Measurements from ENCODE around the gene FAM241B.

The FAM241B gene

DNA sequence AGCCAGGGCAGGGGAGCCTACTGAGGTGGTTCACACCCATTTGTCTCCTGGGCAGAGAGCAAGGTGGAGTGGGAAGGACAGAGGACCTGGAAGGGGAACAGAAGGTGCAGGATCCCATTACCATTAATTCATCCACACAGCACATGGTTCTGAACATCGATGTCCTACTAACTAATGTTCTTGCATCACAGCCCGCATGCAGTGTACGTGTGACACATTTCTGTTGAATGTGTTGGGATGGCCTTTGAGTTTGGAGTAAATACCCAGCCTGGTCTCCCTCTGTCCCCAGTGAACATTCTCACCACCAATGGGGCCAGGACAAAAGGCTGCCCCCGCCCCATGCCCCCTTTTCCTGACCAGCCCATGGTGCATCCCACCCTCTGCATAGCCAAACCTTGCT lies 46.3 kb downstream of the FAM241B start:
- 56% methylated on average over 3 of the region's 4 CpGs for WGBS (ENCODE audit: insufficient coverage)
- Histone ChIP-seq H3K9me3 (ENCODE audit: control extremely low read depth in 1 of 5, control insufficient read depth in 4 of 5, insufficient read depth in 2 of 5, low read depth in 1 of 5, low read length in 4 of 5) (no peaks in the 10 kb centered on the region), H3K27ac (ENCODE audit: insufficient read depth in 1 of 2, low read depth in 1 of 2, low read length in 2 of 2, poor library complexity in 1 of 2, severe bottlenecking in 2 of 2) (no peak overlapping the region), H3K36me3 (ENCODE audit: control insufficient read depth in 4 of 4, insufficient read depth in 4 of 4, low read length in 3 of 4) (no peaks in the 10 kb centered on the region), H3K4me3 (ENCODE audit: control insufficient read depth in 1 of 7, extremely low read depth in 1 of 7, insufficient read depth in 4 of 7, low read depth in 2 of 7, low read length in 6 of 7) (no peak overlapping the region), H3K27me3 (replicated peaks in 2 of 5; ENCODE audit: control insufficient read depth in 4 of 5, insufficient read depth in 5 of 5, low read length in 4 of 5) (peaks cover 0 to 33% (median 4%) of the 10 kb centered on the region in 5 experiments), H3K4me1 (ENCODE audit: control extremely low read depth in 1 of 4, control insufficient read depth in 4 of 4, insufficient read depth in 4 of 4, low read length in 3 of 4) (no peaks in the 10 kb centered on the region)
- ChIA-PET POLR2A (no interaction called here), CTCF (interaction anchor here (0.7 kb wide), 1 partner anchor 162 kb away, joined by 3 read pairs; no protein-coding TSS in a partner anchor)
- DNase-seq, result no peak

DNA sequence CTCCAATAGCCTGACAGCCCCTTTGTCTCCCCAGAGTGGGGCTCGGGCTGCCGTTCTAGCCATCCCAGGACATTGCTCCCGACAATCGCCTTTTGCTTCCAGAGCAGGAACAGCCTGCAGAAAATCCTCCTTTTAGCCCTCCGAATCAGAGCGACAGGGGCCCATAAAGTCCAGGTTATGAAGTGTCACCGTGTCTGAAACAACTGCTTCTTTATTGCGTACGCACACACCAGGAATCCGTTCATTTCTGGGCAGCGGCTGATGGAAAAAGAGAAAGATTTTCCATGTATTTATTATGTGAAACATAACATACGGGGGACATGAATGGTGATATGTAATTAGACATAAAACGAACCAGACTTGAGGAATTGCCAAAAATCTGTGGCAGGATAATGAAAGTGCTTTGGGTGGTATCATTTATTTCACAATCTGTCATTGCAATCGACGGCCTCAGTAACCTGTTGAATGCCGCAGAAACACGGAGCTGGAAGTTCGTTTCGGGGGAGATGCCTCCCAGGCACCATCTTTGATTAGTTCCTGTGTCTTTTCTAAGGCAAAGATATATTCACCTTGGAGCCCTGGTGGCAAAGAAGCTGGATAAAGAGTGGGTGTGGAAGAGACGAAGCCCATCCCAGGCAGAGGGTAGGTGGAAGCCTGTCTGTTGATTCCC lies 48.1 kb downstream of the FAM241B start:
- H3K4me1 ChIP-seq (ENCODE audit: control extremely low read depth in 1 of 4, control insufficient read depth in 4 of 4, insufficient read depth in 4 of 4, low read length in 3 of 4), result no peaks in the 10 kb centered on the region
- H3K36me3 ChIP-seq (ENCODE audit: control insufficient read depth in 4 of 4, insufficient read depth in 4 of 4, low read length in 3 of 4), result no peaks in the 10 kb centered on the region
- ChIA-PET POLR2A (no interaction called here), CTCF (interaction anchor here (0.6 kb wide), 1 partner anchor 129 kb away, joined by 3 read pairs; no protein-coding TSS in a partner anchor)
- H3K4me3 ChIP-seq (ENCODE audit: control insufficient read depth in 1 of 7, extremely low read depth in 1 of 7, insufficient read depth in 4 of 7, low read depth in 2 of 7, low read length in 6 of 7), result no peak overlapping the region
- WGBS (ENCODE audit: insufficient coverage), result 88% methylated on average over 19 of the region's 20 CpGs
- H3K27ac ChIP-seq (ENCODE audit: insufficient read depth in 1 of 2, low read depth in 1 of 2, low read length in 2 of 2, poor library complexity in 1 of 2, severe bottlenecking in 2 of 2), result no peak overlapping the region
- no peaks in the 10 kb centered on the region for H3K9me3 ChIP-seq (ENCODE audit: control extremely low read depth in 1 of 5, control insufficient read depth in 4 of 5, insufficient read depth in 2 of 5, low read depth in 1 of 5, low read length in 4 of 5)
- no peak for DNase-seq
- peaks cover 0 to 31% (median 3%) of the 10 kb centered on the region in 5 experiments for H3K27me3 ChIP-seq (replicated peaks in 2 of 5; ENCODE audit: control insufficient read depth in 4 of 5, insufficient read depth in 5 of 5, low read length in 4 of 5)

- WGBS (ENCODE audit: insufficient coverage), result 79% methylated on average over 9 of the region's 9 CpGs
- no peak for DNase-seq
- CTCF ChIA-PET, result interaction anchor here (1.4 to 2.6 kb wide), 2 partner anchors 12 to 37 kb away, joined by 5 to 7 read pairs; no protein-coding TSS in a partner anchor
- Histone ChIP-seq H3K4me1 (ENCODE audit: control extremely low read depth in 1 of 4, control insufficient read depth in 4 of 4, insufficient read depth in 4 of 4, low read length in 3 of 4) (no peaks in the 10 kb centered on the region), H3K36me3 (ENCODE audit: control insufficient read depth in 4 of 4, insufficient read depth in 4 of 4, low read length in 3 of 4) (no peaks in the 10 kb centered on the region), H3K27me3 (replicated peaks in 2 of 5; ENCODE audit: control insufficient read depth in 4 of 5, insufficient read depth in 5 of 5, low read length in 4 of 5) (peaks cover 0 to 31% (median 3%) of the 10 kb centered on the region in 5 experiments), H3K4me3 (ENCODE audit: control insufficient read depth in 1 of 7, extremely low read depth in 1 of 7, insufficient read depth in 4 of 7, low read depth in 2 of 7, low read length in 6 of 7) (no peak overlapping the region), H3K9me3 (ENCODE audit: control extremely low read depth in 1 of 5, control insufficient read depth in 4 of 5, insufficient read depth in 2 of 5, low read depth in 1 of 5, low read length in 4 of 5) (no peaks in the 10 kb centered on the region), H3K27ac (ENCODE audit: insufficient read depth in 1 of 2, low read depth in 1 of 2, low read length in 2 of 2, poor library complexity in 1 of 2, severe bottlenecking in 2 of 2) (no peak overlapping the region)
- POLR2A ChIA-PET, result no interaction called here
Measured at GRCh38 chr10:69679736-69680135, 49.7 kb downstream of the FAM241B start.

GRCh38 chr10:69680610-69681009 lies 50.6 kb downstream of the FAM241B start:
- POLR2A ChIA-PET, result no interaction called here
- DNase-seq, result no peak
- 41% methylated on average over 3 of the region's 4 CpGs for WGBS (ENCODE audit: insufficient coverage)
- Histone ChIP-seq H3K4me3 (ENCODE audit: control insufficient read depth in 1 of 7, extremely low read depth in 1 of 7, insufficient read depth in 4 of 7, low read depth in 2 of 7, low read length in 6 of 7) (no peak overlapping the region), H3K27me3 (replicated peaks in 2 of 5; ENCODE audit: control insufficient read depth in 4 of 5, insufficient read depth in 5 of 5, low read length in 4 of 5) (peaks cover 0 to 28% (median 3%) of the 10 kb centered on the region in 5 experiments), H3K36me3 (ENCODE audit: control insufficient read depth in 4 of 4, insufficient read depth in 4 of 4, low read length in 3 of 4) (no peaks in the 10 kb centered on the region), H3K27ac (ENCODE audit: insufficient read depth in 1 of 2, low read depth in 1 of 2, low read length in 2 of 2, poor library complexity in 1 of 2, severe bottlenecking in 2 of 2) (no peak overlapping the region), H3K9me3 (ENCODE audit: control extremely low read depth in 1 of 5, control insufficient read depth in 4 of 5, insufficient read depth in 2 of 5, low read depth in 1 of 5, low read length in 4 of 5) (no peaks in the 10 kb centered on the region), H3K4me1 (ENCODE audit: control extremely low read depth in 1 of 4, control insufficient read depth in 4 of 4, insufficient read depth in 4 of 4, low read length in 3 of 4) (no peaks in the 10 kb centered on the region)
- CTCF ChIA-PET, result interaction anchor here (2.6 kb wide), 1 partner anchor 13 kb away, joined by 7 read pairs; no protein-coding TSS in a partner anchor

DNA sequence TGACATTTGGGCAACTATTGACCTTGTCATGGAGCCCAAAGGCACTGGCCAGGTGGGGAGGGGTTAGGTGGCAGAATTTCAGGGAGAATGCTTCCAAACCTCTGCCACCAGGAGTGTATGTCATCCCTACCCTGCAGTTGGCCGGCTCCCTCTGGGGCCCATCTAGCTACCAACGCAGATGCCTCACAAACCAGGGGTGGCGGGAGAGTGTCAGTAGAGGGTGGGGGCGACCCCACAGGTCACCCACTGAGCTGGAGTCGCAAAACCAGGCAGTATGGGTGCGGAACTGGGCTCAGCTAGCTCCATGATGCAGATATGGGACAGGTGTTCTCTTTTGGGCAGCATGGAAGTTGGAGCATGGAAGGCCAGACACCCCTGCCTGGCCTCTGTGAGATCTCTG lies 51.4 kb downstream of the FAM241B start:
- POLR2A ChIA-PET, result interaction anchor here (0.6 kb wide), 1 partner anchor 130 kb away, joined by 3 read pairs; no protein-coding TSS in a partner anchor
- DNase-seq, result no peak
- no peaks in the 10 kb centered on the region for H3K36me3 ChIP-seq (ENCODE audit: control insufficient read depth in 4 of 4, insufficient read depth in 4 of 4, low read length in 3 of 4)
- CTCF ChIA-PET, result interaction anchor here (0.9 to 2.6 kb wide), 4 partner anchors 14 to 1221 kb away, joined by 3 to 7 read pairs (median 4); no protein-coding TSS in a partner anchor
- no peak overlapping the region for H3K4me3 ChIP-seq (ENCODE audit: control insufficient read depth in 1 of 7, extremely low read depth in 1 of 7, insufficient read depth in 4 of 7, low read depth in 2 of 7, low read length in 6 of 7)
- WGBS (ENCODE audit: insufficient coverage), result 97% methylated on average over 4 of the region's 6 CpGs
- no peak overlapping the region for H3K27ac ChIP-seq (ENCODE audit: insufficient read depth in 1 of 2, low read depth in 1 of 2, low read length in 2 of 2, poor library complexity in 1 of 2, severe bottlenecking in 2 of 2)
- no peaks in the 10 kb centered on the region for H3K9me3 ChIP-seq (ENCODE audit: control extremely low read depth in 1 of 5, control insufficient read depth in 4 of 5, insufficient read depth in 2 of 5, low read depth in 1 of 5, low read length in 4 of 5)
- peaks cover 0 to 30% (median 3%) of the 10 kb centered on the region in 5 experiments for H3K27me3 ChIP-seq (replicated peaks in 2 of 5; ENCODE audit: control insufficient read depth in 4 of 5, insufficient read depth in 5 of 5, low read length in 4 of 5)
- H3K4me1 ChIP-seq (ENCODE audit: control extremely low read depth in 1 of 4, control insufficient read depth in 4 of 4, insufficient read depth in 4 of 4, low read length in 3 of 4), result no peaks in the 10 kb centered on the region

DNA sequence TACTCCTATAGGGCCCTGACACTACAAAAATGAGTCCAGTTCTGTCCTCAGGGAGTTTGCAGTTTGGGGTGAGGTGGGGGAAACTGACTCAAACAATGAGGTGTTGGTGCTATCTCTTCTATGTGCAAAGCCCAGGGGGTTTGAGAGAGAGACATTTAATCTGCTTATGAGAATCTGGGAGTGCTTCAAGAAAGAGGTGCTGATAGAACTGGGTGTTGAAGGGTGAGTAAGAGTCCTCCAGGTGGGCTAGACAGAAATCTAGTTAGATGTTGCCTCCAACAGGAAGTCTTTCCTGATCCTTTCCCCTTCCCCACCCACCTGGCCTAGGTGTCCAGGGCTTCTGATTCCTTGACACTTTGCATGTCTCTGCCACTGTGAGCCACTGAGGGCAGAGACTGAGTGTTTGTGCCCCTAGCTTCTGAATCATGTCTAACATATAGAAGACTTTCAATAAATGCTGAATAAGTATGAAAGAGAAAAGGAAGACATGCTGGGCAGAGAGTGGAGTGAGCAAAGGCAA lies 53.0 kb downstream of the FAM241B start:
- Histone ChIP-seq H3K9me3 (ENCODE audit: control extremely low read depth in 1 of 5, control insufficient read depth in 4 of 5, insufficient read depth in 2 of 5, low read depth in 1 of 5, low read length in 4 of 5) (no peaks in the 10 kb centered on the region), H3K4me3 (ENCODE audit: control insufficient read depth in 1 of 7, extremely low read depth in 1 of 7, insufficient read depth in 4 of 7, low read depth in 2 of 7, low read length in 6 of 7) (no peak overlapping the region), H3K27me3 (replicated peaks in 2 of 5; ENCODE audit: control insufficient read depth in 4 of 5, insufficient read depth in 5 of 5, low read length in 4 of 5) (peaks cover 0 to 22% (median 0%) of the 10 kb centered on the region in 5 experiments), H3K27ac (ENCODE audit: insufficient read depth in 1 of 2, low read depth in 1 of 2, low read length in 2 of 2, poor library complexity in 1 of 2, severe bottlenecking in 2 of 2) (no peak overlapping the region), H3K36me3 (ENCODE audit: control insufficient read depth in 4 of 4, insufficient read depth in 4 of 4, low read length in 3 of 4) (no peaks in the 10 kb centered on the region), H3K4me1 (ENCODE audit: control extremely low read depth in 1 of 4, control insufficient read depth in 4 of 4, insufficient read depth in 4 of 4, low read length in 3 of 4) (no peaks in the 10 kb centered on the region)
- POLR2A ChIA-PET, result no interaction called here
- CTCF ChIA-PET, result interaction anchor here (1.1 kb wide), 1 partner anchor 11 kb away, joined by 3 read pairs; no protein-coding TSS in a partner anchor
- DNase-seq, result no peak

Data from common myeloid progenitor, CD34-positive (primary cell).